ENCODE results near the gene UNC50.
"Not testable (repeated sequence)": the region's sequence is repeated elsewhere in the genome, so short reads cannot be mapped to it uniquely, and the experiment has no call there.

DNA sequence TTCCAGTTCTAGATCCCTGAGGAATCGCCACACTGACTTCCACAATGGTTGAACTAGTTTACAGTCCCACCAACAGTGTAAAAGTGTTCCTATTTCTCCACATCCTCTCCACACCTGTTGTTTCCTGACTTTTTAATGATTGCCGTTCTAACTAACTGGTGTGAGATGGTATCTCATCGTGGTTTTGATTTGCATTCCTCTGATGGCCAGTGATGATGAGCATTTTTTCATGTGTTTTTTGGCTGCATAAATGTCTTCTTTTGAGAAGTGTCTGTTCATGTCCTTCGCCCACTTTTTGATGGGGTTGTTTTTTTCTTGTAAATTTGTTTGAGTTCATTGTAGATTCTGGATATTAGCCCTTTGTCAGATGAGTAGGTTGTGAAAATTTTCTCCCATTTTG, 13.7 kb upstream of the UNC50 start:
- not testable (repeated sequence) for TF ChIP-seq CTCF, POLR2A, POLR2AphosphoS5 (IDR thresholded peaks at IDR 0.05)

All from gastroesophageal sphincter (tissue), 3 donors.